ENCODE data around the gene MTREX. TPM values are rescaled to one million over a fixed set of nuclear protein-coding genes. Genes with fewer than 3 reads are reported as not detected.

MTREX gene
- total RNA-seq, 1 experiment from 2014 or later, result 130 TPM

- H3K27ac ChIP-seq, result no peak overlapping the region
- no peak for DNase-seq
- peaks cover 3% of the 10 kb centered on the region; the same call in 1 of the 2 replicates for H3K36me3 ChIP-seq
- peaks cover 31% of the 10 kb centered on the region for H3K4me1 ChIP-seq
- no peak overlapping the region for H3K4me3 ChIP-seq
- no peaks in the 10 kb centered on the region for H3K9me3 ChIP-seq (replicated peaks)
- H3K27me3 ChIP-seq, result no peaks in the 10 kb centered on the region
Observed at GRCh38 chr5:55441954-55442353, 134.2 kb downstream of the MTREX start.

- Histone ChIP-seq H3K9me3 (replicated peaks) (no peaks in the 10 kb centered on the region), H3K4me3 (no peak overlapping the region), H3K27me3 (no peaks in the 10 kb centered on the region), H3K27ac (peak overlapping the region; percentile 3; the same call in 1 of the 2 replicates), H3K4me1 (peaks cover 9% of the 10 kb centered on the region; the same call in 1 of the 2 replicates), H3K36me3 (peaks cover 5% of the 10 kb centered on the region; the same call in 1 of the 2 replicates)
- peak in 1 of 2 experiments; percentile 60 for DNase-seq
Observed at GRCh38 chr5:55445791-55446190, 138.0 kb downstream of the MTREX start.

GRCh38 chr5:55446640-55447351 lies 139.0 kb downstream of the MTREX start:
- DNase-seq, result no peak

GRCh38 chr5:55450050-55450765 lies 142.4 kb downstream of the MTREX start:
- Histone ChIP-seq H3K27me3 (no peaks in the 10 kb centered on the region), H3K4me1 (peaks cover 6% of the 10 kb centered on the region; the same call in 1 of the 2 replicates), H3K4me3 (no peak overlapping the region), H3K27ac (no peak overlapping the region), H3K9me3 (replicated peaks) (no peaks in the 10 kb centered on the region), H3K36me3 (peaks cover 2% of the 10 kb centered on the region; the same call in 1 of the 2 replicates)
- DNase-seq, result no peak

More at GRCh38 chr5:55446640-55447351, 139.0 kb downstream of the MTREX start:
- Histone ChIP-seq H3K4me1 (peaks cover 6% of the 10 kb centered on the region; the same call in 1 of the 2 replicates), H3K27me3 (no peaks in the 10 kb centered on the region), H3K36me3 (peaks cover 5% of the 10 kb centered on the region; the same call in 1 of the 2 replicates), H3K9me3 (replicated peaks) (no peaks in the 10 kb centered on the region), H3K4me3 (no peak overlapping the region), H3K27ac (no peak overlapping the region)

GRCh38 chr5:55451976-55452375 lies 144.2 kb downstream of the MTREX start:
- Histone ChIP-seq H3K4me1 (no peaks in the 10 kb centered on the region), H3K27ac (no peak overlapping the region), H3K27me3 (no peaks in the 10 kb centered on the region), H3K36me3 (peaks cover 7% of the 10 kb centered on the region), H3K4me3 (no peak overlapping the region), H3K9me3 (replicated peaks) (no peaks in the 10 kb centered on the region)
- DNase-seq, result no peak

- Histone ChIP-seq H3K9me3 (replicated peaks) (no peaks in the 10 kb centered on the region), H3K27me3 (no peaks in the 10 kb centered on the region), H3K4me1 (no peaks in the 10 kb centered on the region), H3K27ac (no peak overlapping the region), H3K4me3 (no peak overlapping the region), H3K36me3 (peaks cover 7% of the 10 kb centered on the region)
- no peak for DNase-seq
Observed at GRCh38 chr5:55453211-55453610, 145.4 kb downstream of the MTREX start.

DNA sequence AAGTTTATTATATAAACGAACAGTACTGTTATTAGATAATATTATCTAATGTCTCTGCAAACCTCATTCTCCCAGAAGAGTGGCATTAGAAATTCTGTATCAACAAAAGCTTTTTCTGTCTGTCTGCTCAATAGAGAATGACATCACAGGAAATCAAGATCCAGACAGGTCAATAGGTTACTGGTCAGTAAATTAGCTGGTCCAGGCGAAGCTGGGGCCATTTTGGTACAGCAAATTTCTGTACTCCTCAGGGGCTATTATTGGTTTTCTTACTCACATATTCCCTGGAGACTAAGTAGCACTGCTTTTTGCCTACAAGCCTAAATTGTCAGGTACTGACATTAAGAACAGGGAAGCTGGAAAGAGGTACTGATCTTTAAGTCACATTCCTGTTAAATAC lies 146.5 kb downstream of the MTREX start:
- Histone ChIP-seq H3K4me1 (no peaks in the 10 kb centered on the region), H3K9me3 (replicated peaks) (no peaks in the 10 kb centered on the region), H3K4me3 (no peak overlapping the region), H3K27me3 (no peaks in the 10 kb centered on the region), H3K36me3 (peaks cover 5% of the 10 kb centered on the region), H3K27ac (no peak overlapping the region)
- DNase-seq, result no peak

GRCh38 chr5:55456216-55456895 lies 148.6 kb downstream of the MTREX start:
- no peak for DNase-seq
- H3K27me3 ChIP-seq, result no peaks in the 10 kb centered on the region
- no peak overlapping the region for H3K27ac ChIP-seq
- peaks cover 5% of the 10 kb centered on the region for H3K36me3 ChIP-seq
- H3K9me3 ChIP-seq (replicated peaks), result no peaks in the 10 kb centered on the region
- no peak overlapping the region for H3K4me3 ChIP-seq
- no peaks in the 10 kb centered on the region for H3K4me1 ChIP-seq

GRCh38 chr5:55459572-55459971 lies 151.8 kb downstream of the MTREX start:
- no peak for DNase-seq
- H3K4me1 ChIP-seq, result no peaks in the 10 kb centered on the region; the same call in 1 of the 2 replicates
- H3K9me3 ChIP-seq (replicated peaks), result no peaks in the 10 kb centered on the region
- no peaks in the 10 kb centered on the region for H3K27me3 ChIP-seq
- H3K27ac ChIP-seq, result no peak overlapping the region
- peaks cover 5% of the 10 kb centered on the region for H3K36me3 ChIP-seq
- H3K4me3 ChIP-seq, result no peak overlapping the region

DNA sequence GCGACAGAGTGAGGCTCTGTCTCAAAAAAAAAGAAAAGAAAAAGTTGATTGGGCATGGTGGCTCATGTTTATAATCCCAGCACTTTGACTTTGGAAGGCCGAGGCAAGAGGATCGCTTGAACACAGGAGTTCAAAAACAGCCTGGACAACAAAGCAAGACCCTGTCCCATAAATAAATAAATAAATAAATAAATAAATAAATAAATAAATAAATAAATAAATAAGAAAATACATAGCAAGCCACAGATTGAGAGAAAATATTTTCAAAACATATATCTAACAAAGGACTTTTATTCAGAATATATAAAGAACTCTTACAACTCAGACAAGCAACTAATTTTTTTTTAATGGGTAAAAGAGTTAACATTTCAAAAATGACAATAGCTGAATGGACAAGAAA lies 155.8 kb downstream of the MTREX start:
- no peak overlapping the region for H3K27ac ChIP-seq
- peaks cover 9% of the 10 kb centered on the region for H3K4me1 ChIP-seq
- H3K9me3 ChIP-seq (replicated peaks), result no peaks in the 10 kb centered on the region
- no peak for DNase-seq
- no peaks in the 10 kb centered on the region for H3K27me3 ChIP-seq
- H3K36me3 ChIP-seq, result peaks cover 3% of the 10 kb centered on the region; the same call in 1 of the 2 replicates
- no peak overlapping the region for H3K4me3 ChIP-seq

DNA sequence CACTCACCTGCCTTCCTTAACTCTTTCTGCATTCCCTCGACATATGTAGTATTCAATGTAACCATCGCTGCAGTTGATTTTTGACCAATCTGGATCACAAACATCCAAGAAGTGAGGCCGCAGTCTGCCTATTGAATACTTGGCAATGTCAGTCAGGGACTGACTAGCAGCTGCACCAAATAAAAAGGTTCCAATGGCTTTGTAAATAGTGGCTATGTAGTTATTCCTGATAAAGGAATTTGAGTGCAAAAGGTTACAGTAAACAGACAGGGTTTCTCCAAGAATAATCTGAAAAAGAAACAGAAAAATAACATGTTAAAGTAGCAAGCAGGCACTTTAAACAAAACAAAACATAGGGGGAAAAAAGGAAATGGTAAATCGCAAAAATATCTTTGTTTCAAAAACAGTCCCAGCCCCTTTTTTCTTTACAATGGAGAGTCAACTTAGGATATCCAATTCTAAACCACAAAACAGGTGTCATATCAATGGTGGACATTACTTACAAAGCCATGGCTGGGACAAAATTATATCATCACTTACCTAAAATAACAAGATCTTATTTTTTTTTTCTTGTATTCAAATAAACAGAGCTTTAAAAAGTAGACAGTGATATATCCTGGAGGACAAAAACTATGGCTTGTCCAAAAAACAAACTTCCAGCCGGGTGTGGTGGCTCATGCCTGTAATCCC lies 160.2 kb downstream of the MTREX start:
- peak; percentile 57 to 74 for DNase-seq
- Histone ChIP-seq H3K27ac (peak overlapping the region; percentile 49), H3K4me3 (no peak overlapping the region), H3K4me1 (peaks cover 21% of the 10 kb centered on the region), H3K36me3 (peaks cover 5% of the 10 kb centered on the region; the same call in 1 of the 2 replicates), H3K9me3 (replicated peaks) (no peaks in the 10 kb centered on the region; the same call in 1 of the 2 replicates), H3K27me3 (no peaks in the 10 kb centered on the region)

DNA sequence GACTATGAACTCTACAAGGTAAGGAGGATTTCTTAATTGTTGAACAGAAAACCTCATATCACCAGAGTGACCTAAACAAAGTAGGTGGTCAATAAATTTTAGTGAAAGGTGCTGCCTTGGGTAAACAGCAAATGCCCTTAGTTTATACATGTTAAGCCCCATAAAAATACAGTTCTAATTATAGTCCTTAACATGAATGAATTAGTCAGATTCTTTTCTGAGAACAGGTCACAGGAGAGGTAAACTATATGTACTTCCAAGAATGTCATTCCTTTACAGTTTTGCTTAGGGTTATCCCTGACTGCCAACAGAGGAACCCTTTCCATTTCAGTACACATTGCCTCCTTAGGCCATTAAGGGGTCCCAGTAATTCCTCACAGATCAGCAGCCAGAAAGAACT lies 162.1 kb downstream of the MTREX start:
- Histone ChIP-seq H3K4me3 (no peak overlapping the region), H3K36me3 (peaks cover 5% of the 10 kb centered on the region; the same call in 1 of the 2 replicates), H3K27ac (no peak overlapping the region), H3K4me1 (peaks cover 21% of the 10 kb centered on the region), H3K9me3 (replicated peaks) (no peaks in the 10 kb centered on the region; the same call in 1 of the 2 replicates), H3K27me3 (no peaks in the 10 kb centered on the region)
- DNase-seq, result no peak

- H3K36me3 ChIP-seq, result peaks cover 5% of the 10 kb centered on the region; the same call in 1 of the 2 replicates
- H3K4me3 ChIP-seq, result no peak overlapping the region
- no peaks in the 10 kb centered on the region for H3K27me3 ChIP-seq
- H3K27ac ChIP-seq, result no peak overlapping the region
- DNase-seq, result no peak
- peaks cover 21% of the 10 kb centered on the region for H3K4me1 ChIP-seq
- H3K9me3 ChIP-seq (replicated peaks), result no peaks in the 10 kb centered on the region; the same call in 1 of the 2 replicates
Observed at GRCh38 chr5:55470282-55470681, 162.5 kb downstream of the MTREX start.

GRCh38 chr5:55471468-55471867 lies 163.7 kb downstream of the MTREX start:
- no peak overlapping the region for H3K27ac ChIP-seq
- H3K9me3 ChIP-seq (replicated peaks), result no peaks in the 10 kb centered on the region; the same call in 1 of the 2 replicates
- peaks cover 5% of the 10 kb centered on the region; the same call in 1 of the 2 replicates for H3K36me3 ChIP-seq
- no peak overlapping the region for H3K4me3 ChIP-seq
- no peaks in the 10 kb centered on the region for H3K27me3 ChIP-seq
- DNase-seq, result no peak
- H3K4me1 ChIP-seq, result peaks cover 21% of the 10 kb centered on the region

All from SJCRH30 (cell line).